H54 (cell line): ENCODE results near the gene VPS51.

ENCODE experiments used
- DNase-seq: peaks from one replicate; pipeline ENCODE4 v3.0.0; 2011; ENCODE audit warnings: low spot score, mixed read lengths; ENCODE audit not compliant: insufficient read length
- FAIRE-seq: peaks from 3 replicates; lab custom pipeline; 2011; peaks lifted over from hg19 to GRCh38; lab: Jason Lieb, UNC
- POLR2A ChIP-seq: IDR thresholded peaks from 2 replicates; pipeline ENCODE4 v1.6.1; 2011; ENCODE audit warnings: low read depth, mild to moderate bottlenecking, low read length

The VPS51 gene

DNA sequence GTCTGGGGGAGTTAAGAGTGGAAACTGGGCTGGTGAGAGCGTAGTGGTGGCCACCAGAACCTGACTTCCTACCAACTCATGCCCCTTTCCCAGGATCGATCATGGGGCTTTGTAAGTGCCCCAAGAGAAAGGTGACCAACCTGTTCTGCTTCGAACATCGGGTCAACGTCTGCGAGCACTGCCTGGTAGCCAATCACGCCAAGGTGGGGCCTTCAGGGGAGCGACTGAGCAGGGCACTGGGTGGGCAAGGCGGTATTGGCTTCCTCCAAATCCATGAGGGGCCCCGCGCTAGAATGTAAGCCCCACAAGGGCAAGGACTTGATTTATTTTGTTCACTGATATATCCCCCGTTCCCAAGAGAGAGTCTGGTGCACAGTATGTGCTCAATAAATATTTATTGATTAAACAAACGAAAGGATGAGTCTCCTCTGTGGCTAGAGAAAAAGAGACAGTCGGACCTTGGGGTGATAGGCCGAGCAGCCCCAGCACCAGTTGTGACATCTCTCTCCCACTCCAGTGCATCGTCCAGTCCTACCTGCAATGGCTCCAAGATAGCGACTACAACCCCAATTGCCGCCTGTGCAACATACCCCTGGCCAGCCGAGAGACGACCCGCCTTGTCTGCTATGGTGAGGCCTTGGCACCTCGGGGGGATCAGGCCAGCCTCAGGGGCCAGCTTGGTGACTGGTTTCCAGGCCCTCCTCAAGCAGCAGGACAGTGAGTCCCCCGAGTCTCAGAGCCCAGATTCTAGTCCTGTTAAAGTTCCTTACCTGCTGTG, 11.2 kb upstream of the VPS51 start:
- no peak for FAIRE-seq

DNA sequence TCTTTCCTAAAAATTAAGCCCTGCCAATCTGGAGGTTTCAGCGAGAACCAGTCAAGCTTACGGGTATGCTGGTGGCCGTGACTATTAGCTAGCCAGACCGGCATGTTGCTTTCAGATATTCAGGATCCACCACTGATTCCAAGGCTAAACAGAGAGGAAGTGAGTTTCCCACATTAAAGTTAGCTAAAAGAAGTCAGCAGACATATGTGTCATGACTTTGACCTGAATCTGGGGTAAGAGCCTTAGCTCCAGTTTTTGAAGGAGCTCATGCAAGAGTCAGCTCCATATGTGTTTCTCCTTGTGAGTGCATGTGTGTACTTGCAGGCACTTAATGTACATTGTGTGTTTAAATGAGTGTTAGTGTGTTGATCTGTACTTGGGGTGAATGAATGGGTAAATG, 10.6 kb upstream of the VPS51 start:
- DNase-seq (no peak), FAIRE-seq (no peak)
- no peak for TF ChIP-seq POLR2A

More for the DNA sequence above, 11.2 kb upstream of the VPS51 start:
- no peak for TF ChIP-seq POLR2A
- DNase-seq: no peak

DNA sequence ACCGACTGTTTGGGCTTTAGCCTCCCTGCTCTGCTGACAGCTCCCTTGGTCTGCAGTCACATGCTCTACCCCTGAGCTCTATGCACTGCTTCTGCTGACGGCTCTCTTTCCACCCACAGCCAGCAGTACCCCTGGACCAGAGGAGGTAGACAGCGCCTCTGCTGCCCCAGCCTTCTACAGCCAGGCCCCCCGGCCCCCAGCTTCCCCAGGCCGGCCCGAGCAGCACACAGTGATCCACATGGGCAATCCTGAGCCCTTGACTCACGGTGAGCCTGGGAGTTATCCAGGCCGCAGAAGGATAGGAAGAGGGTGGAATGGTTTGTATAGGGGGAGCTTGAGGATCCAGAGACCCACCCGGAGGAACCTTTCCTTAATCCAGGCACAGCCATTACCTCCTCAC, 9.2 kb upstream of the VPS51 start:
- DNase-seq: no peak
- no peak for TF ChIP-seq POLR2A
- no peak for FAIRE-seq

DNA sequence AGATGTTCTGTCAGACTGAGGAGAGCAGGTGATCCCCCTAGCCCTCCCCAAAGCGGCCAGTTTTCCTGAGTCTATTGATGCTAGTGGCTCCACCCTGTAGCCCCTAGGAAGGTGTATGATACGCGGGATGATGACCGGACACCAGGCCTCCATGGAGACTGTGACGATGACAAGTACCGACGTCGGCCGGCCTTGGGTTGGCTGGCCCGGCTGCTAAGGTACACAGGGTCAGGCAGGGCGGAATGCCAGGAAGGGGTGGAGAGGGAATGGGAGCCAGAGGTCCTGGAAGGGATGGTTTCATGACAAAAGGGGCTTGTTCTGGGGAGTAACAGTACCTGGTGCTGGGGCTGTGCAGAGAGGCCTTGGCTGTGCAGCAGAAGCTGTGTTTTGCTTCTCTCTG, 8.8 kb upstream of the VPS51 start:
- DNase-seq (no peak), FAIRE-seq (no peak)
- no peak for TF ChIP-seq POLR2A

DNA sequence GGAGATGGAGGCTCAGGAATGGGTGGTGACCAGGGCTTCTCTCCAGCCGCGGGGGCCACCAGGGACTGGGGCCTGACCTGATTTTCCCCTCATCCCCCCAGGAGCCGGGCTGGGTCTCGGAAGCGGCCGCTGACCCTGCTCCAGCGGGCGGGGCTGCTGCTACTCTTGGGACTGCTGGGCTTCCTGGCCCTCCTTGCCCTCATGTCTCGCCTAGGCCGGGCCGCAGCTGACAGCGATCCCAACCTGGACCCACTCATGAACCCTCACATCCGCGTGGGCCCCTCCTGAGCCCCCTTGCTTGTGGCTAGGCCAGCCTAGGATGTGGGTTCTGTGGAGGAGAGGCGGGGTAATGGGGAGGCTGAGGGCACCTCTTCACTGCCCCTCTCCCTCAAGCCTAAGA, 8.2 kb upstream of the VPS51 start:
- FAIRE-seq (no peak), DNase-seq (no peak)
- no peak for TF ChIP-seq POLR2A

DNA sequence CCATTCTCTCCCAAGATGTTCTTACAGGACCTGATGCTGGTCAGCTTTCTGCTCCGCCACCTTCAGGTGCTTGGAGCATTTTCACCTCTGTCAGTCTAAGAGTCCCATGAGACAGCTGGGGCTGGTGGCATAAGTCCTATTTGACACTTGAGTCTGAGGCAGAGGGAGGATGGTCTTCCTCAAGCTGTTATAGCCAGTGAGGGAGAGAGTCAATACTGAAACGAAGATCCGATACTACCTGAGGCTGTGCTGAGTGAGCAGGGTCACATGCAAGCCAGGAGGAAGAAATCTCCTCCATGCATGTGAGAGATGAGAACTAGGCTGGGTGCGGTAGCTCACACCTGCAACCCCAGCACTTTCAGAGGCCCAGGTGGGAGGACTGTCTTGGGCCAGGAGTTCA, 6.4 kb upstream of the VPS51 start:
- no peak for TF ChIP-seq POLR2A
- FAIRE-seq (no peak), DNase-seq (no peak)

DNA sequence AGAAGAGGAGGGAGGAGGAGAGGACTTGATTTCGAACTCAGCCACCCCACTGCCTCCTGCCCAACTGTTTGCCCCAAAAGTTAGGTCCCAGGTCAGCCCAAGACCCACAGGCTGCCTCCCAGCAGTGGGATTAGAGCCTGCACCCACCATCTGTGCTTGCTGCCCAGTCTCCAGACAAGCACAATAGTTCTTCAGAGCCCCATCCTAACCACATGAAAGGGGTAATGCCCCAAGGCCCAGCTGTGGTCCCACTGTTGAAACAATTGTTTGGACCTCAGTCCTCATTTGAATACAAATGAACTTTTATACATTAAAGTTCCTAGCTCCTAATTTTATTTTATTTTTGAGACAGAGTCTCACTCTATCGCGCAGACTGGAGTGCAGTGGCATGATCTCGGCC, 5.4 kb upstream of the VPS51 start:
- DNase-seq (no peak), FAIRE-seq (no peak)
- TF ChIP-seq POLR2A: no peak

DNA sequence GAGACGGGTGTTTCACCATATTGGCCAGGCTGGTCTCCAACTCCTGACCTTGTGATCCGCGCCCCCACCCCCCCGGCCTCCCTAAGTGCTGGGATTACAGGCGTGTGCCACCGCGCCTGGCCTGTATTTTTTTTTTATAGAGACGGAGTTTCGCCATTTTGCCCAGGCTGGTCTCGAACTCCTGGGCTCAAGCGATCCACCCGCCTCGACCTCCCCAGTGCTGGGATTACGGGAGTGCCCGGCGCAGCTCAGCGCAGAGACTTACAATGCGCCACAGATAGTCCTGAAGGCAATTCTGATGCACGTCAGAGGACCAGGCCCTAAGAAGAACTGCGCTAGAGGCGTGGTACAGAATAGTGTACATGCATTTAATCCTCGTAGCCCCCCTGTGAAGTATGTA, 587 bp upstream of the VPS51 start:
- TF ChIP-seq POLR2A: no peak
- FAIRE-seq (no peak), DNase-seq (no peak)

DNA sequence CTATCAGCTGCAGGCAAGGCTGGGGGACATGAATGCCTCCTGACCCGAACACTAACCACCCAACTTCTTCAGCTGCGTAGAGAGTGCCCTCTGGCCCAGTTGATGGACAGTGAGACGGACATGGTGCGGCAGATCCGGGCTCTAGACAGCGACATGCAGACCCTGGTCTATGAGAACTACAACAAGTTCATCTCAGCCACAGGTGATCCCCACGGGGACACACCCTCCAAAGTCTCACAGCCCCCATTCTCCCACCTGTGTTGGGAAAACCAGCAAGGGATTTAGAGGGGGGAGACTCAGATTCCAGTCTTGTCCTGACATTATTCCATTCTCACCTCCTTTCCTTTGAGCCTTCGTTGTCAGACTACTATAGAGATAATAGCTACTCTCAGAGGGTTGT, 912 bp downstream of the VPS51 start:
- FAIRE-seq (no peak), DNase-seq (no peak)
- no peak for TF ChIP-seq POLR2A

DNA sequence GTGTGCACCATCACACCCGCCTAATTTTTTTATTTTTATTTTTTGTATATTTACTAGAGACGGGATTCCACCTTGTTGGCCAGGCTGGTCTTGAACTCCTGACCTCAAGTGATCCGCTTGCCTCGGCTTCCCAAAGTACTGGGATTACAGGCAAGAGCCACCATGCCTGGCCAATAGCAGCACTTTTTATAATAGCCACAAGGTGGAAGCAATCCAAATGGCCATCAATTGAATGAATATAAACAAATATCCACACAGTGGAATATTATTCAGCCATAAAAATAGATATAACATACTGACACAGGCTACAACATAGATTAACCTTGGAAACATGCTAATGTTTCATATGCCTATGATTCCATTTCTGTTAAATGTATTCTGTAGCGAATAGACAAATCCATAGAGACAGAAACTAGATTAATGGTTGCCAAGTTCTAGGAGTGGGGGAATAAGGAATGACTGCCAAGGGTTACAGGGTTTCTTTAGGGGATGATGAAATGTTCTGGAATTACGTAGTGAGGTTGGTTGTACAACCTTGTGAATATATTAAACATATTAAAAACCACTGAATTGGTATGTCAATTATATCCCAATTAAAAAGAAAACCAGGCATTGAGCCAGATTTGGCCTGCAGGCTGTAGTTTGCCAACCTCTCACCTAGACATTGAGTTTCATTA, 4.8 kb downstream of the VPS51 start:
- DNase-seq (no peak), FAIRE-seq (no peak)
- TF ChIP-seq POLR2A: no peak

DNA sequence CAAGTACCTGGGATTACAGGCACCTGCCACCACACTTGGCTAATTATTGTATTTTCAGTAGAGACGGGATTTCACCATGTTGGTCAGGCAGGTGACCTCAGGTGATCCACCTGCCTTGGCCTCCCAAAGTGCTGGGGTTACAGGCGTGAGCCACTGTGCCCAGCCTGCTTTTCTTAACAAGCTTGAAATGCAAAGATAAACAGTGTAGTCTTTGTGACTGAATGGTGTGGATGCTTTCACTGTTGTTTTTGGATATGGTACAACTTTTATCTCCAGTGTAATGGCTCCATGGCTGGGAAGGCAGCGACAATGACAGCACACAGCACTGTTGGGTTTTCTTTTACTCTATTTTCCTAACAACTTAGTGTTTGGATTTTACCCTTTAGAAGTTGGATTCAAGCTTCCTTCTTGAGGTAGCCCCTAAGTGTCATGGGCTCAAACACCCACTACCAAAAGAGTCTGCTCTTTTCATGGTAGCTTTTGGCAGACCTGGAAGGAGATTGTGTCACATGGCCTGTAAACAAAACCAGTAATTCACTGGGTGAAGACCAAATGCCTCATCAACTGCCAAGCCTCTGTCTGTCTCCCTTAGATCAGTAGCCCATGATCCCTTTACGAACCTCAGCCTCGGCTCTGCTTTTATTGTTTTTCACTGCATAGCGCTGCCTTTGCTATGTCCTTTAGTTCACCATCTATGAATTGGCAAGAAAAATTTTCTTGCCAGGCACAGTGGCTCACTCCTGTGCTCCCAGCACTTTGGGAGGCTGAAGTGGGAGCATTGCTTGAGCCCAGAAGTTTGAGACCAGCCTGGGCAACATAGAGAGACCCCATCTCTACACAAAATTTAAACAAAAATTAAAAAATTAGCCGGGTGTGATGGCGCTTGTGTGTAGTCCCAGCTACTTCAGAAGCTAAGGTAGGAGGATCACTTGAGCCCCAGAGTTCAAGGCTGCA, 6.4 kb downstream of the VPS51 start:
- FAIRE-seq (no peak), DNase-seq (no peak)
- TF ChIP-seq POLR2A: no peak

DNA sequence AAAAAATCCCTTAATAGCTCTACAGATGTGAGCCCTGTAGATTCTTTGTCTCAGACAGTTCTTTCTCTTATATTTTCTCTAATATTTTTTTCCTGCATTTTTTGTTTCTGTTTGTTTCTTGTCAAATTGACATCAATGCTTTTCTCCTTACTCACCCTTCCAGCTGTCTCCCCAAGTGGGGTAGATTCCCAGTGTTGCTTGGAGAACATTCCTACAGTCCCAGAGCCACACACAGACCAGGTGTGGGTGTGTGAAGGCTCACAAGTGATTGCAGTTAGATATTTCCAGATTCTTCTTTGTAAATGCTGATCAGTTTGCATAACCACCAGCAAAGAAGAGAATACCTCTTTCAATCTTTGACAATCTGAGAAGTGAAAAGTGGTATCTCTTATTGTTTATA, 7.5 kb downstream of the VPS51 start:
- no peak for TF ChIP-seq POLR2A

DNA sequence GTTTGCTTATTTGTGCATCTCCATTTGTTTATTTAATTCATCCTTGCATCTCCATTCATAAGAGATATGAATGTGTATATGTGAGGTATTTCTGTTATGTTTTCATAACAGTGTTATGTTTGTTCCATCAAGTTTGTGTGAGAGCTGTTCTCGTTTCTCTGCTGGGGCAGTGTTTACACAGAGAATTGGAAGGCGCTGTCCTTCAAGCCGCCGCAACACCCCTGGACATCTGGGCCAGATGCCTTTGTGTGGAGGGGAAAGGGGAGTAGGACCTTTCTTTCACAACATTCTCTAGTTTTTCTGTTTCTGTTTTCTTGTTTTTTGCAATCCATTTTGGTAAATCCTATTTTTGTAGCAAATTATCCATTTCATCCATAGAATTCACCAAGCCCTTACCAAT, 8.6 kb downstream of the VPS51 start:
- DNase-seq (no peak), FAIRE-seq (no peak)
- TF ChIP-seq POLR2A: no peak

More for the DNA sequence above, 7.5 kb downstream of the VPS51 start:
- no peak for DNase-seq
- no peak for FAIRE-seq

DNA sequence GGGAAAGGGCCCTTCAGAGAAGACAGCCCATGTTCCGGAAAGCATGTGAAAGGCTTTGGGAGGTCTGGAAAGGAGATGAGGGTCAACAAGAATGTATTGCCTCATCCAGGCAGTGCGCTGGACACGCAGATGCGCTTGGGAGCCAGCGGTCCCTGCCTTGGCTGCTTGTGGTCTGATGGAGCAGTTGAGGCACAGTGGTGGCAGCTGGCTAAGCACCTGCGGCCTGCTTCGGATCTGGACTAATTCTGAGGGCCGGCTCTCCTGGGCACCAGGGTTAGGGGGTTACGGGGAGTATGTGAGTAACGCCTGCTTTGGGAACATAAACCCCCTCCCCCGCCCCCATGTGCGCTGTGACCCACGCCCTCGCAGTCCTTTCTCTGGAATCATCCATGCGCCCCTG, 11.1 kb downstream of the VPS51 start:
- no peak for DNase-seq
- no peak for FAIRE-seq
- TF ChIP-seq POLR2A: no peak
